HL-60/S4 treated with phorbol 12-myristate 13-acetate at 8.2 ng/mL for 4 days and 3 days (cell line): Measurements from ENCODE around the gene USP48.

Experiments
- in situ Hi-C: fragments of 300-500 bp; cut with MboI; formaldehyde crosslinking; loops from 2 replicates; pipeline ENCODE4 v1.15.0; 2022; ENCODE audit warnings: low sequenced_read_pairs

Gene USP48

DNA sequence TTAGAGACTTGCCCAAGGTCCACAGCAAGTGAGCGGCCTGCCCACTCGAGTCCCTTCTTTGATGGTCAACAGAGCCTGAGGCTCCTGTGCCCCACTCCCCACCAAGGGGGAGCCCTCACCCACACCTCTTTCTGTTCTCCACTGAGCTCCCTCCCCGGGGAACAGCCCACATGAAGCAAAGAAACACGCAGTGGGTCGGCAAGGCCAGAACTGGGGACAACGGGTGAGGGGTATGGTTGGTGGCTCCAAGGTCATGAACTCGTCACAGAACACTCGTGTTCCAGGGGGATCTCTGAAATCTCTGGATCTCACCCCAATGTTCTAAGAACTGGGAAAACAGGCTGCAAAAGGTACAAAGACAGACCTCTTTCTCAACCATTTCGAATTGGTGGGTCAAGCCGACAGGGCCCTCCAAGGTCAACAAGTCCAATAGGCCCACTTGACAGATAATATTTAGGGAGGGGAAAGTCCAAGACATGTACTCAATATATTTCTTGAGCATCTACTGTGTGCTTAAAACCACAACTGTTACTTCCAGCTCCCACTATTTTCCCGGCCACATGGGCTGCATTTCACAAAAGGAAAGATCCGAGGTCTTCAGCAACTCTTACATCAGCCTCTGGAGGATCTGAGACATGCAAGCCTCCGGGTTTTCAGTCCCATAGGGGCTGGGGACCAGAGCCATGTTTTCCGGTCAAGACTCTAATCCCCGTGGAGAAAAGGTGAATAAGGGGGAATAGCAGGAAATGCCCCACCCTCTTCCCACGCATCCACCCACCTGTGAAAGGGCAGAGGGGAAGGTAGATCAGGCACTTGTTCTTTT, 112.7 kb downstream of the USP48 start:
- in situ Hi-C loops = no loop called here

GRCh38 chr1:21669258-21670058, 113.5 kb downstream of the USP48 start, which contains the start of gene RAP1GAP:
TSS of gene RAP1GAP (minus strand) at chr1:21669357. CDS start at chr1:21620032, 49,325 bp downstream.
- in situ Hi-C loops = no loop called here

DNA sequence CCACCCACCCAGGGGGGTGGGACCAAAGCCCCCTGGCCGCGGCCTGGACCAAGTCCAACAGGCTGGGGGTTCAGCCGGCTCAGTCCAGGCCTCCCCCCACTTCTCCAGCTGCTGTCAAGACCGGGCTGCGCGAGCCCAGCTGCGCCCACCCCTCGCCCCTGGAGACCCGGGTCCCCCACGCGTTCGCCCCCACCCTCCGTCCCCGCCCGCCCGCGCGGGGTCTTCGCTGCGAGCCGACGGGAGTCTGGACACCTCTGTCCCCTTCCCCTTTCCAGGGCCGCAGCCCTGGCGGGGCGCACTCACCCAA, 114.0 kb downstream of the USP48 start:
- in situ Hi-C loops = no loop called here

- in situ Hi-C loops = no loop called here
Observed at GRCh38 chr1:21668232-21668950, 114.6 kb downstream of the USP48 start.

- in situ Hi-C loops = no loop called here
Observed at GRCh38 chr1:21667348-21668231, 115.4 kb downstream of the USP48 start.

DNA sequence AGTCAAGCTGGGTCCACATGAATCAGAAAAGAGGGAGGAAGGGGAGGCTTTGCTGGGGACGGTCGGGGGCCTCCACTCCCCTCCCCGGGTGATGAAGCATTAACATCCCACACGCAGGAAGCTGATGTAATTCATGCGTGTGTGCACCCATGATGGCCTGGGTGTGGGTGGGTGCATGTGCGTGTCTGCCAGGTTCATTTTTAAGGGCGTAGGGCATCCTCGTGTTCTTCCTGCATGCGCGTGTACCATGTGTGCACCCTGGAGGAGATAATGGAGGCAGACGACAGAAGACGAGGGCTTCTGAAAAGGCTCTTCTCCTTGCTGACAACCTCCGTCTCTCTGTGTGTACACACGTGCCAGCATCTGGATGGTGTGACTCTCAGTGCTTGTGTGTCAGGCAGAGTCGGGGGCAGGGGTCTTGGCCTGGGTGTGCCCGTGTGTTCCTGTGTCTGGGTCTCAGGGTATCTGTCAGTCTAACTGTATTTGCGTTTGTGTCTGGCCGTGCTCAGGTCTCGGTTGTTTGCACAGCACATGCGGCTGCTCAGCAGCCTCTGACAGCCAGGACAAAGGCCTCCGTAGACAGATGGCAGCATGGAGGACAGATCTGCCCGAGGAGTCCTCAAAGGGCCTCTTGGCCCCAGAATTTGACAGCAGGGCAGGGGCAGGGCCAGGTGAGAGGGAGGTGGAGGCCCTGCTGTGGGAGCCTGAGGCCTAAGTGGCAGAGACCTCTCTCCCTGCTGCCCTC, 116.2 kb downstream of the USP48 start:
- in situ Hi-C loops = no loop called here

DNA sequence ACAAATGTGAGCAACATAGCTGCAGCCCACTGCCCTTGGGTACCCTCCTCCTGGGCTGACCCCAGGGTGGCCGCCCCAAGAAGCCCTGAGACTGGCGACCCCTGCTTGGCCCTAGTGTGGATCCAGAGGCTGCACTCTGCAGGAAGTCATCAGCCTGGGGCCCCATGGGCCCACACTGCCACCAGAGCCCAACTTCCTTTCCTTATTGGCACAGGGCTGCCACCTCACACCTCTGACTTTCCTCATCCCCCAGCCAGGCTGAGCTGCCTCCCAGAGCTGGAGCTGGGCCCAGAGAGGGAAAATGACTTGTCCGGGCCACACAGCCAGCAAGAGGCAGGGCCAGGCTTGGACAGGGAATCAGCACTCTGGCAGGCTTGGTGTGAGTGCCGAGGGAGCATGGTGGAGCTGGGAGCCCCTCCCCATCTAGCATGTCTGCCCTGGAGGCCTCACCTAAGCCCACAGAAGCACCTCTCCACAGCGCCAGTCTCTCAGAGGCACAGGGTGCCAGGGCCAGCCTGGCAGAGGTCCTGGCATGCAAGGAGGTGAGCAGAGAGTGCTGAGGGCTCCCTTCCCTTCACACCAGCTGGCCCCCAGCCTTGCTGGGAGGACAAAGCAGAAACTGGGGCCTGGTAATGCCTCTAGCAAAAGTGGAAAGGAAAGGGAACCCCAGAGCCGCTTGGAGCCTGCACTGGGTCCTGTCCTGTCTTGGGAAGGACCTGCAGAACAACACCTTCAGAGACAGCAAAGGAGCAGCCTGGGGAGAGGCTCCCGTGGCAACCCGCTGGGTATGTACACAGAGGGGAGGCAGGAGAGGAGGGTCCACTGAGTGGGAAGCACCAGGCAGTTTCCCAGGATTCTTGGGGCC, 117.0 kb downstream of the USP48 start:
- in situ Hi-C loops = no loop called here

GRCh38 chr1:21664806-21665588, 118.0 kb downstream of the USP48 start:
- in situ Hi-C loops = no loop called here

DNA sequence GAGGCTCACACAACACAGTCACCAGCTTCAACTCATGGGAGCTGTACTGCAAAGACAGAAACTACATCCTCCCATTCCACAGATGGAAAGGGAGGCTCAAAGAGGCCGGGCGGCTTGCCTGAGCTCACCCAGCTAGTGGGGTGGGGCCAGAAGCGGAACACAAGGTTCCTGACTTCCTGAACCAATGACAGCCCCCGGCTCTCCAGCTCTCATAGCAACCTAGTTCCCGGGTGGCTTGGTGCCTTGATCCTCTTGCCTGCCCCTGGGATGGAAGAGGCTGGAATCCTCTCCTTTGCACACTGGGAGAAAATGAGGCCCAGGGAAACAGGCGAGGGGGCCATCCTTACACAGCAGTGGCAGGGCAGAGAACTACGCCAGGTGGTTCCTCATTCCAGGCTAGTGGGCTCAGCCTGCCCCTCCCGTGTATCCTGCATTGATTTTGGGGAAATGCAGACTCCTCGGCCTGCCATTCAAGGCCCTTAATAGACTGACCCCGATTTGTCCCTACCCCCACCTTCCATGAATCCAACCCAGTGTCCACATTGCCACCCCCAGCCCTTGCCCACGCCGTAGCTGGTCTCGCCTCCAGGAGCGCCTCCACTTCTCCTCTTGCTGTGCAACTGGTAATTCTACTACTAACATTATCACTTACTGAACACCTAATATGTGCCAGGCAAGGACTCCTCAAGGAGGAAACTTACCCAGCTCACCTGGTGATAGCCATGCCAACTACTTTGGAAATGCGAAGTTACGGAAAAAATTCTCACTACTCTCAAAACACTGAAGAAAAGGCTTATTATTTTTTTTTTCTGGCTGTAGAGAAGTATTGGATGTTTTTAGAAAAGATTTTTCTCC, 118.8 kb downstream of the USP48 start:
- in situ Hi-C loops = no loop called here

- in situ Hi-C loops = no loop called here
Observed at GRCh38 chr1:21663248-21663950, 119.5 kb downstream of the USP48 start.

DNA sequence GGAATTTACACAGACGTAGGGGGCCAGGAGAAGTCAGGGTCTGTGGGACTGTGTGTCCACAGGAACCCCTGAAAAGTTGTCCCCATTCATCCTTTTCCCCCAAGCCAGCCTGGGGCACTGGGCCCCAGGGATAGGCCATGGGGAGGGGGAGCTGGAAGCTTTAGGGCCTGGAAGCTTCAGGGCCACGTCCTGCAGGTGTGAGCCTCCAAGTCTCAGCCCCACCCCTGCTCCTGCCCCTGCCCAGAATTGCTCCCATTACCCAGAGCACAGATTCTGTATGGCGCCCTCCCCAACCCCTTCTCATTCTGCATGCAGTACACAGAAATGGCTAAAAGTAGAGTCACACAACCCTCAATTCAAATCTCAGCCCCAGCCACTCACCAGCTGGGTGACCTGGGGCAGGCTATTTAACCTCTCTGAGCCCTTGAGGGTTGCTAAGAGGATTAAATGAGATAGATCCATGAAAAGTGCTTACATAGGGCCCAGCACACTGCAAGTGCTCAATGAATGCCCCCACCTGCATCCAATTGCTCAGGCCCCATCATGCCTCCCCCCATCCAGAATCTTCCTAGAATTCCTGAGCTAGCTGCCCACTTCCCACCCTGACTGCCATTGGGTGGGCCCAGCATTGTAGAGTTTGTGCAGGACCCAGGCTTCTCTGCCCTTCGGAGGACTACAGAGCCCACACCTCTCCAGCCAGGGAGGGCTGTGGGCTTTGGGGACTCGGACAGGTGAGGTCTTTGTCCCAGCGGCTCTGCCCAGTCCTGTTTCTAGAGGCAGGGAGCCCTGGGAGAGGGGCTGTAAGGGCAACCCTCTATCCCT, 120.3 kb downstream of the USP48 start:
- in situ Hi-C loops = no loop called here

DNA sequence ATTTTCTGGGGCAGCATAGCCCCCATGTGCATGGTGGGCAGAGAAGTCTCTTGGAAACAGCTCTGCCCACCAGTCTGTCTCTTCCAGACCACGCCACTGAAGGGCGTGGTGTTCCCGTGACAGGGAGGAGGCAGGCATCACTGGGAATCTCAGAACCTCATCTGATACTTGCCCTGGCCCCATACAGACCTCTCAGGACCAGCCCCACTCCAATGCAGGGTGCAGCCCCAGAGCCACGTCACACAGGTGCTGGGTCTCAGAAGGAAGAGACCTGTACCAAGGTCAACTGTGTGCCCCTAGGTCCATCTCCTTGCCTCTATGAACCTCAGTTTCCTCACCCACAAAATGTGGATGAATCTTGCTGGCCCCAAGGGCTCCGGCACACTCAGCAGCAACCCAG, 121.1 kb downstream of the USP48 start:
- in situ Hi-C loops = no loop called here

- in situ Hi-C loops = no loop called here
Observed at GRCh38 chr1:21659924-21660326, 123.0 kb downstream of the USP48 start.

- in situ Hi-C loops = no loop called here
Observed at GRCh38 chr1:21659099-21659923, 123.6 kb downstream of the USP48 start.
